Left kidney (tissue), 2 donors: Measurements from ENCODE around the gene RITA1. TPM values are rescaled to one million over a fixed set of nuclear protein-coding genes. Genes with fewer than 3 reads are reported as not detected.
A peak's percentile ranks its signal among the peaks of the same experiment; 100 is the strongest.

Experiments
- DNase-seq: peaks from one replicate; pipeline ENCODE4 v3.0.0-alpha.2; 2013
- polyA plus RNA-seq: library from polyadenylated mRNA; unstranded; fragments of 120-200 nt; gene quantifications from one replicate; pipeline ENCODE4 v1.2.1, GENCODE V29; 2013; ENCODE audit not compliant: insufficient read length

Gene RITA1
- polyA plus RNA-seq, 1 donor = 12.8 TPM

GRCh38 chr12:113230315-113231234, 45.1 kb downstream of the RITA1 start:
- no peak for DNase-seq

- DNase-seq = no peak
Measured at GRCh38 chr12:113231235-113232088, 45.9 kb downstream of the RITA1 start.

- no peak for DNase-seq
Measured at GRCh38 chr12:113232089-113232839, 46.7 kb downstream of the RITA1 start.

- DNase-seq = peak; percentile 91
Measured at GRCh38 chr12:113232840-113233585, 47.5 kb downstream of the RITA1 start.

GRCh38 chr12:113233967-113234366, 48.4 kb downstream of the RITA1 start:
- no peak for DNase-seq

- no peak for DNase-seq
Measured at GRCh38 chr12:113234483-113234882, 49.0 kb downstream of the RITA1 start.

GRCh38 chr12:113235976-113236375, 50.5 kb downstream of the RITA1 start:
- DNase-seq = no peak

- DNase-seq = no peak
Measured at GRCh38 chr12:113236539-113237399, 51.2 kb downstream of the RITA1 start.

GRCh38 chr12:113237748-113238147, 52.2 kb downstream of the RITA1 start:
- DNase-seq = no peak

- DNase-seq = no peak
Measured at GRCh38 chr12:113238309-113238708, 52.8 kb downstream of the RITA1 start.

- no peak for DNase-seq
Measured at GRCh38 chr12:113239288-113239771, 53.8 kb downstream of the RITA1 start.

- peak; percentile 48 for DNase-seq
Measured at GRCh38 chr12:113239811-113240331, 54.4 kb downstream of the RITA1 start.

DNA sequence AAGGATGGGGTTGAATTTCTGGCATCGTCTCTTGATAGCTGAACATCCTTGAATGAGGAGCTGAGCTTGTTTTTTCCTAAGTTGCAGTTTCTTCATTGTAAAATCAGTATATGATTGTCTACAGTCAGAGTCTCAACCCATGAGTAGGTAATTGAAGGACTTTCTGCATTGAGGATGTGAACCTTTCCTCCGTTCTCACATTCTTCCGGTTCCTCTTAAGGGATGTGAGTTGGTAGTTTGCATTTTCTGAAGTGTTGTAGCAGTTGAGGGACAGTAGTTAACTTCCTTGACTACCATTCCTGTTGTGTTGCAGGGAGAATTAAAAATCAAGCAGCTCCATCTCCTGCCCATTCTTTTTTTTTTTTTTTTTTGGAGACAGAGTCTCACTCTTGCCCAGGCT, 54.9 kb downstream of the RITA1 start:
- DNase-seq = no peak

DNA sequence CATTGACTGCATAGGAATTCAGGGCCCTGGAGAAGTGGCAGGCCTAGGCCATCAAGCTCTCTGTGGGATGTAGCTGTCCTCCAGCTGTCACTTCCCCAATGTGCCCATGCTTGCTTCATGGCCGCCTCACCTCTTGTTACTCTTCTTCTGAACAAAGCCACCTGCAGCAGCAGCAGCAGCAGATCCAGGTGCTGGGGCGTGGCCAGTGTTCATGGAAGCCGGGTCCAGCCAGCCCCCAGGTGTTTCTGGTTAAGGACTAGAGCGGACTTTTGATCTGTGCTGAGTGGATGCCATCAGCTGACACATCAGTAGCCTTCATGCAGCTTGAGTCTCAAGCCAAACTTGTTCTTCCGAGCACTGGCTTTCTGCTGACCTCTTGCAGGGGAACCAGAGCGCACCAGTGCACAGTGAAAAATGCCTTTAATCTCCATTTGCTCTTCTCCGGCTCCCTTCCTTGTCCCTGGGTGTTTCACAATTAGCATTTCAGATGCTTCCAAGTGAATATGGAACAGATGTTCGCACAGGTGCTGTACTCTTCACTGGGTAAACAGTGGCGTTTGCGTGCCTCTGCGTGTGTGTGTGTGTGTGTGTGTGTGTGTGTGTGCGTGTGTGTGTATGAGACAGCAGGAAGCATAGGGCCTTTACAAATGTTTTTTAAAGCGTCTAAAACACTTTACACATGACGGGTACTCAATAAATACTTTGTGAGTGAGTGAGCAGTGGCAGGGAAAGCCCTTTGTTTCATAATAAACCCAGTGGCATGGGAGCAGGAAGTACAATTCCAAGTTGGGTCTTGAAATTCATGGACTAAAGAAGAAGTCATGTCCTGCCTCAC, 55.9 kb downstream of the RITA1 start:
- DNase-seq = no peak

Other genes starting within 250 kb of the RITA1 start
- gene OAS3, start 247.2 kb upstream of the RITA1 start, polyA plus RNA-seq = 11.5 TPM
- 9.9 TPM for gene OAS2, start 207.2 kb upstream of the RITA1 start, polyA plus RNA-seq
- 12.4 TPM for gene DTX1, start 129.0 kb upstream of the RITA1 start, polyA plus RNA-seq
- 6.3 TPM for gene RASAL1, start 50.0 kb upstream of the RITA1 start, polyA plus RNA-seq
- 1.3 TPM for gene CFAP73, start 36.0 kb upstream of the RITA1 start, polyA plus RNA-seq
- gene DDX54, start 243 bp upstream of the RITA1 start, polyA plus RNA-seq = 58.6 TPM
- gene TPCN1, start 35.7 kb downstream of the RITA1 start, polyA plus RNA-seq = 41.6 TPM
- gene SLC8B1, start 149.4 kb downstream of the RITA1 start, polyA plus RNA-seq = 13.2 TPM
- gene PLBD2, start 172.9 kb downstream of the RITA1 start, polyA plus RNA-seq = 20.6 TPM
- 0.23 TPM for gene SDS, start 218.2 kb downstream of the RITA1 start, polyA plus RNA-seq
- 9.0 TPM for gene SDSL, start 236.7 kb downstream of the RITA1 start, polyA plus RNA-seq